Pulmonary artery endothelial cell (primary cell): ENCODE measurements around the gene CCDC73. TPM values are rescaled to one million over a fixed set of nuclear protein-coding genes. Genes with fewer than 3 reads are reported as not detected.
"Not testable (repeated sequence)": the region's sequence is repeated elsewhere in the genome, so short reads cannot be mapped to it uniquely, and the experiment has no call there.

Experiments
- DNase-seq: peaks from one replicate; pipeline ENCODE4 v3.0.0-alpha.2; 2011; ENCODE audit warnings: low read depth, low spot score
- total RNA-seq: library from RNA; depleted of rRNA; stranded (reverse); fragments of >200 nt; gene quantifications from 2 replicates; pipeline ENCODE4 v1.2.3, GENCODE V29; 2014

Gene CCDC73
- total RNA-seq, 1 donor from 2014 or later, result not detected

DNA sequence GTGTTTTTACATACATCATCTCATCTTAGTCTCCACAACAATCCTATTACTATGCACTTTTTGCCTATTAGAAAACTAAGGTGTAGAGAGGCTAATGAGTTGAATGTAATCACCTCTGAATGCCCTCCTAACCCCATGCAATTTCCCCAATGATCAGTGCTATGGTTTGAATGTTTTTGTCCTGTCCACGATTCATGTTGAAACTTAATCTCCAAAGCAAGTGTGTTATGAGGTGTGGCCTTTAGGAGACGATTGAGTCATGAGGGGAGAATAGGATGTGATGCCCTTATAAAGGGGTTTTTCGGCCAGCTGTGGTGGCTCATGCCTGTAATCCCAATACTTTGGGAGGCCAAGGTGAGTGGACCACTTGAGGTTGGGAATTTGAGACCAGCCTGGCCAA lies 2.0 kb upstream of the CCDC73 start:
- DNase-seq, result no peak

DNA sequence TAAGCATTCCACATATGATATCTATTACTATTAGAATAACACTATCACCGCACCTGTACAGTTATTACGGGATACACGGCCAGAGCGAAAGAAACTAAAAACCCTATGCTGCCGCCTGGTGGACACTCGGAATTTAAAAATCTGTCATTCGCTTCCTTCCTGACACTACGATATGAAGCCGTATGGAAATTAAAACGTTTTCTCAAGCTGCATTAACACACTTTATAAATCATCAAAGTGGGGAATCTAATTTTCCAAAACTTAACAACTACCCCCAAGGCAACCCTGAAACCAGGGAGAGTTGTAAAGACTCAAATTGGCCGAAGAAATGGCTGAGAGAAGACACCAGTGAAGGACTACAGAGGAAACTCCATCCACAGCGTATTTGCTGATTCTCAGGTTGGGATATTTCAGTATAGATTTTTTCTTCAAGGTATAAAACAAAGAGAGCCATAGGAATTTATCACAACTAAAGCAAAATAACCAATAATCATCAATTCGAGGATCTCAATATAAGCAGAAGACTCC lies 1.4 kb downstream of the CCDC73 start:
- no peak for DNase-seq

DNA sequence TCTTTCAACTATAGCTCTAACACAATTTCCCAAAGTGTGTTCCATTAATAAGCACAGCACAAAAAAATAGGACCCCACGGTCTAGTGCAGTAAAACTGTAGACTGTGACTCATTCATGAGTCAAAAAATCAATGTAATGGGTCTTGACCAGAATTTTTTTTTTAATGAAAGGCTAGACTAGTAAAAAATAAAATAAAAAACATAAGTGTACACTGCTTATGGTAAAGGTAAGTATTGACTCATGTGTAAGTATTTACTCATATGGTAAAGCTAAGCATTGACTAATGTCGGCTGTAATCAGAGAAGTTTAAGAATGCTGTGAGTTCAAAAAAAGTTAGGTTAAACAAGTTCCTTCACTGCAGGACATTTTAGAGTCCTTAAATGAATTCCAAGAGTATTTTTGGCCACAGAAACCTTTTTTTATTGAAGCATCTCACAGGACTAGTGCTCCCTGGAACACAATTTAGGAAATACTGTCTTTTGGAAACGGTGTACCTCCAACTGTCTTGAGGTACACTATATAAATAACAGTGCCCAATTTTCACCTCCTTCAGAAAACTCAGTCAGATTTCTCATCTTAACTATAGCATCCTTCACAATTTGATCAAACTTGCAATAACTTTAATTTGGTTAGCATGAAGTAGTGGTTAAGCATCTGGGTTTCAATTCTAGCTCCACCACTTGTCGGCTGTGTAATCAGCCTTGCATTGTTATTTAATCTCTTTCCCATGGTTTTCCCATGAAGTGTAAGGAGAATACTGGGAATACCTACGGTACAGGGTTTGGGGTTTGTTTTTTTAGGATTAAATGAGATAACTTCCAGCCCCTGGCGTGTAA lies 2.1 kb downstream of the CCDC73 start:
- DNase-seq, result no peak

DNA sequence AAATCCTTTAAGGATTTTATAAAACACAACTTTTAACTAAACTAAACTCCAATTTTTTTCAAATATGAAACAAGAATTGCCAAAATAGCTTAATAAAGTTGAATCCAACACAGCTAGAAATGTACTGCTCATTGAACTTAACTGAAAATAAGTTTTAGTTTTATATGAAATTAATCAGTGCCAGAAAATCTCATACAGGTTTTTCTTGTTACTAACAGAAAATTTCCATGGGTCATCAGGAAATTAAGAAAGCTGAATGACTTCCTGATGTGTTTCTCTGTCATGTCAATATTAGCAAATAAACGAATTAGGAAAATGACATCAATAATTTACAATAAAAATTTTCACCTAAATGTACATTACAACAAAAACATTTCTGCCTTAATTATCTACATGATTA lies 3.5 kb downstream of the CCDC73 start:
- DNase-seq, result no peak

DNA sequence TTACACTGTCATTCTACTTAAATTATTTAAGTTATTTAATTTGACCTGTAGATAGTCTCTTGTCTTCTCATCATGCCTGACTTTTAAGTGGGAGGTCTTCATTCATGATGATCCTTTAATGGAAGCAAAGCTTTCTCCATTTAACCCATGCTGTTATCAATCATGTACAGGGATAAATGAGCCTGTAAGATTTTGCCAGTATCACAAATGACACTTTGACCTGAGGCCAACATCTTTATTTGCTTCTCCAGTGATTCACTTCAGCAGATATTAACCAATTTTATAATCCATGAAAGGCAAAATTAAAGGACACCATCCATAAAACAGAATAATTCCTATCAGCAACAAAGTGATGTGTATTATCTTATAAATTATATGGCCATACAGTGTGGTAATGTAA lies 7.7 kb downstream of the CCDC73 start:
- no peak for DNase-seq

DNA sequence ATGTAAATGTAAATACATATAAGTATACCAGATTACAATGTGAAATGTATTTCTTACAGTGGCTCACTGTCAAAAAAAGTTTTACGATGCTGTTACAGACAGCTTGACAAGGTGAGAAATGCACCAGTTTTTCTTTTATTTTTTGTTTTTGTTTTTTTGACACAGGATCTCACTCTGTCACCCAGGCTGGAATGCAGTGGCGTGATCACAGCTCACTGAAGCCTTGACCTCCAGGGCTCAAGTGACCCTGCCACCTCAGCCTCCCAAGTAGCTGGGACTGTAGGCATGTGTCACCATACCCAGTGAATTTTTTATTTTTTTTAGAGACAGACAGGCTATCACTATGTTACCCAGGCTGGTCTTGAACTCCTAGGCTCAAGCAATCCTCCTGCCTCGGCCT lies 9.2 kb downstream of the CCDC73 start:
- DNase-seq, result no peak

DNA sequence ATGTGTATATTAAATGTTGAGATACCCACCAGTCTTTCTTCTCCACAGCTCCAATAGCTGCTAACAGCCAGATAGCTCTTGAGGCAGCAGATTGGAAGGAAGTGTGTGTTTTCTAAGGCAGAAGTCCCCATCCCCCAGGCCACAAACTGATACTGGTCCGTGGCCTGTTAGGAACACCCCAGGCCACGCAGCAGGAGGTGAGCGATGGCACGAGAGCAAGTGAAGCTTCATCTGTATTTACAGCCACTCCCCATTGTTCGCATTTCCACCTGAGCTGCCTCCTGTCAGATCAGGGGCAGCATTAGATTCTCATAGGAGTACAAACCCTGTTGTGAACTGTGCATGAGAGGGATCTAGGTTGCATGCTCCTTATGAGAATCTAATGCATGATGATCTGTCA lies 12.7 kb downstream of the CCDC73 start:
- DNase-seq, result no peak

DNA sequence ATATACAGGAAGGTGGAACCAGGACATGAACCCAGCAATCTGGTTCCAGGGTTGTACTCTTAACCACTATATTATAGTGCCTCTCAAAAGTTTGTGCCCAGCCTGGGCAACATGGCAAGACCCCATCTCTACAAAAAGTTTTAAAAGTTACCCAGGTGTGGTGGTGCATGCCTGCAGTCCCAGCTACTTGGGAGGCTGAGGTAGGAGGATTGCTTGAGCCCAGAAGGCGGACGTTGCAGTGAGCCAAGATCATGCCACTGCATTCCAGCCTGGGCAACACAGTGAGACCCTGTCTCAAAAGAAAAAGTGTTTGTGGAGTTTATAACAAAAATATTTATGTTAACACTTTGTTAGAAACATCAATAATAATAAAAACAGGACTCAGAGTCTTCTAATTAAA lies 13.6 kb downstream of the CCDC73 start:
- not testable (repeated sequence) for DNase-seq

DNA sequence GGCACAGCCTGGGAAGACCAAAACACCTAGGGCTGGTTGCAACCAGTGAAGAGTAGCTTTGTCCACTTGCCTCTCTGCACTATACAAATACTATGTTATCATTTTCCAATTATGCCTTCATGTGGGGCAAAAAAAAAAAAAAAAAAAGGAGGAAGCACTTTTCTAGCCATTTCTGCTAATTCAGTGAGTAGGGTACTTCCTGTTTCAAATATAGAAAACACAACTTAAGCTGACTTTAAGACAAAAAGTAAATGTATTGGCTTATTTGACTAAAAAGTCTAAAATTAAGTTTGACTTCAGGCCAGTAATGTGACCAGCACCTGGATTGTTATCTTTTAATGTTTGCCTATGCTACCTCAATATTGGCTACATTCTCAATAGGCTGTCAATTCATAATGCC lies 15.3 kb downstream of the CCDC73 start:
- DNase-seq, result no peak

DNA sequence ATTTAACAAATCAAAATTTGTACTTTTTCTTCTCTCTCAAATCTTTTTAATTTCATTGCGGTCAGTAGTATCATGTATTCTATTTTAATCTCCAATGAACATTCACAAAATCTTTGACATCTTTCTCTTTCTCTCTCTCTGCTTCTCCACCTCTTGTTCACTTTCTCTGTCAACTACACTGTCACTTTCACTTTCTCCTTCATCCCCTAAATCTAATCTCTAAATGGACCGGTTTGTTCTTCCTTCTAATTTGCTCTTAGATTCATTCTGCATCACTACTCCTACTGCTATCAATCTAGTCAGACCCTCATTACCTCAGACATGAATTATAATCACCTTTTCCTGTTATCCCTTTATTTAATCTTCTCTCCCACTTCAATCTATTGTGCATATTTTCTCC lies 18.6 kb downstream of the CCDC73 start:
- no peak for DNase-seq

DNA sequence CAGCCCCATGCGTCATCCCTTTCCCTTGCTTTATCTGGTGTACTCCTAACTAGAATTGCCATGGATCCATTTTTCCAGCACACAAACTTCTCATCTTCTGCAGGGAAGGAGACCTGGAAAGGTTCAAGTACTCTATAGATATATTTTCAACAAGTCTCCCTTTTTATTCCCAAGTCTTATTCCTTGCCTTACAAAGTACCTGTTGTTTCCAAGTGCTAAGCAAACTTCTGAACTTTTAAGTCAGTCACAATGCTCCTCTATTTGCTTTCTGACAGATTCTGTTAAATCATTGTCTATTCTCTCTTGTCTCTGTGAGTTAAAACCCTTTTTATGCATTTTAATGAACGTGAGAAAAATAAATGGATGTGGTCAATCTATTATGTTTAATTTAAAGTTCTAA lies 20.4 kb downstream of the CCDC73 start:
- DNase-seq, result no peak

DNA sequence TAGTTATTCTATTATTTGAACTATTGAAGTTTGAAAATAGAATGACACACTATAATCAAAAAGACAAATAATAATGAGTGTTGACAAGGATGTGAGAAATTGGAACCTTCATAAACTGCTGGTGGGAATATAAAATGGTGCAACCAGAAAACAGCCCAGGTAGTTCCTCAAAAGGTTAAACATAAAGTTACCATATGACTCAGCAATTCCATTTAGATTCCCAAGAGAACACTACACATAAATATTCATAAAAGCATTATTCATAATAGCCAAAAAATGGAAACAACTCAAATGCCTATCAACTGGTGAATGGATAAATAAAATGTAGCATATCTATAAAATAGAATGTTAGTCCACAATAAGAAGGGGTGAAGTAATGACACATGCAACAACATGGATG lies 21.7 kb downstream of the CCDC73 start:
- no peak for DNase-seq

DNA sequence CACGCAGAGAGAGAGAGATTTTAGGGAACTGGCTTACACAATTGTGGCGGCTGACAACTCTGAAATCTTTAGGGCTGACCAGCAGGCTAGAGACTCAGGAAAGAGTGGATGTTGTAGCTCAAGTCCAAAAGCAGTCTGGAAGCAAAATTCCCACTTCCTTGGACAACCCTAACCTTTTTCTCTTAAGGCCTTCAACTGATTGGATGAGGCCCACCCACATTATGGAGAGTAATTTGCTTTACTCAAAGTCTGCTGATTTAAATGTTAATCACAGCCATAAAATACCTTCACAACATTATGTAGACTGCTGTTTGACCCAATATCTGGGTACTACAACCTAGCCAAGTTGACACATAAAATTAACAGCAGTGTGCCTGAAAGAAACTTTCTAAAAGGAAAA lies 32.7 kb downstream of the CCDC73 start:
- DNase-seq, result not testable (repeated sequence)

DNA sequence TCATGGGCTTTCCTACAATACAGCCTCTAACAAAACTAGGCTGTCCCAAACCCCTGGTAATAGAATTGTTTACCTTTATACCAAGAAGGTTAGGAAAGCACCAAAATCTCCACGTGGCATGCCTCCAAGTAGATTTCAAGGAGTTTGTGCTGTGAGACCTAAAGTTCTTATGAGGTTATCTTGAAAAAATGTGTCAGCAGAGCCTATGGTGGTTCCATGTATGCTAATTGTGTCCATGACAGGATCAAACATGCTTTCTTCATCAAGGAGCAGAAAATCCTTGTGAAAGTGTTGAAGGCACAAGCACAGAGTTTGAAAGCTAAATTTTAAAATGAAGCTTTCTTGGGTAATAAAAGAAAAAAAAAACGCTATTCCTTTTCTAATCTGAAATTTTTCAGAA lies 36.2 kb downstream of the CCDC73 start:
- no peak for DNase-seq

DNA sequence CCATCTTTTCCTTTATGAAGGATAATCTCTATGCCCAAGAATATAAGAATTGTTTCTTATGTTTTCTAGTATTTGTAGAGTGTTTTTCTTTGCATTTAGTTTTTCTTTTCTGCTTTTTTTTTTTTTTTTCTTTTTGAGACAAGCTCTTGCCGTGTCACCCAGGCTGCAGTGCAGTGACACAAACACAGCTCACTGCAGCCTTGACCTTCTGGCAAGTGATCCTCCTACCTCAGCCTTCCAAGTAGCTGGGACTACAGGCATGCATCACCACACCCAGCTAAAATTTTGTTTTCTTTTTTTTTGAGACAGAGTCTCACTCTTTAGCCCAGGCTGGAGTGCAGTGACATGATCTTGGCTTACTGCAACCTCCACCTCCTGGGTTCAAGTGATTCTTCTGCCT lies 41.3 kb downstream of the CCDC73 start:
- DNase-seq, result not testable (repeated sequence)

DNA sequence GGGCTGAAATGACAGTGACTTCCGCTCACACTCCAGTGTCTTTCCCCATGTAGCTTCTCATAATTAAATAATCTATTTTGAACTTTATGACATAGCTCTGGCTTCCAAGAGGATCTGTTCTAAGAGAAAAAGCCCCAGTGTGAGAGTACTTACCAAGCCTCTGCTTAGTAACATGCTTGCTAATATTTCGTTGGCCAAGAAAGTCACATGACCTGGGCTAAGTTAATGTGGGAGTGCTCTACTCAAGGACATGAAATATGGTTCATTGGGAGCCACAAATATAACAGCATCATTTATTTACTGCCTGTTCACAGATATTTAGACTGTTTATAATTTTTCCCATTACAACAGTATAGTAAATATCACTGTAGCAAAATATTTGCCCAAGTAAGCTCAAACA lies 42.5 kb downstream of the CCDC73 start:
- no peak for DNase-seq

DNA sequence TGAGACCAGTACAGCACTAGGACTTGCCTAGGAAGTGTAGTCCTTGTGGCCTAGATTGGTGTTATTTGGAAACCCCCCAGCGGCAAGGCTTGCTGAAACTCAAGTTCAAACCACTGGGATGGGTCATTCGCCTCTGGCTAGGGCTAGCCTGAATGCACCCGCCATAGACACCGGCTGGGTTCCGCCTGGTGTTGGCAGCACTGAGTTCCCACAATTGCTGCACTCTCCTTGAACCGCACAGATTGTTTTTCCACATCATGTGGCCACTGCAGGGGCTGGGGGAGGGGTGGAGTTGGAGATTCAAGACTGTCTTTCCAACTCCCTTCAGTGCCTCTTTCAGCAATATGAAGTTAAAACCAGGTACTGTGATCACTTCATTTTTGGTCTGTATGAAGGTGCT lies 43.1 kb downstream of the CCDC73 start:
- no peak for DNase-seq

DNA sequence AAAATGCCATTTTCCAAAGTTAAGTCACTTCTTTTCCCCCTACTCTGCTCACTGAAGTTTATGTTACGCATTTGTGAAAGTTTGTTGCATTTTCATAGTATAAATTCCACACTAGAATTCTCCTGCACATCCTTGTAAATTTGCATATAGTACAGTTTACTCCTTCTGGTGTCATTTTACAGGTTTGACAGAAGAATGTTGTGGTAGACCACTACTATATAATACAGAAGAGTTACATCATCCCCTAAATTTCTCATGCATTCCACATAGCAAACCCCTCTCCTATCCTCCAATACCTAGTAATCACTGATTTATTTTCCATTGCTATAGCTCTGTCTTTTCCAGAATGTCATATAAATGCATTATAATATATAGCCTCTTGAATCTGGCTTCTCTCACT lies 64.5 kb downstream of the CCDC73 start:
- no peak for DNase-seq

DNA sequence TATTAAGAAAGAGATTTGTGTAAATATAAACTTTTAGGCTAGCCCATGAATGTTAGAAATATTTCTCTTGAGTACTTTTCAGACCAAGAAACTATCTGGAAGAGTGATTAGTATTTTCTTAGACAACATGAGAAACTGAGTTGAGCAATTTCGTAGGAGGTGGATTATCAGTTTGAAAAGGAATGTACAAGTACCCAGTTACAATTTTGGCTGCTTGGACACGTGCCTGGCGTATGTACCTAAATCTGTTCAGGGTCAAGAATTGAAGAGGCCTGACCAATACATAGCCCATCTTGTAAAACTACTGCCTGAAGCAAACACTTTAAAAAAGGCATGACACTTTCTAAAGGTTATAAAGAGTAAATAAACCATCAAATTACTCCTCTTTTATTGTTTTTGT lies 71.1 kb downstream of the CCDC73 start:
- no peak for DNase-seq

DNA sequence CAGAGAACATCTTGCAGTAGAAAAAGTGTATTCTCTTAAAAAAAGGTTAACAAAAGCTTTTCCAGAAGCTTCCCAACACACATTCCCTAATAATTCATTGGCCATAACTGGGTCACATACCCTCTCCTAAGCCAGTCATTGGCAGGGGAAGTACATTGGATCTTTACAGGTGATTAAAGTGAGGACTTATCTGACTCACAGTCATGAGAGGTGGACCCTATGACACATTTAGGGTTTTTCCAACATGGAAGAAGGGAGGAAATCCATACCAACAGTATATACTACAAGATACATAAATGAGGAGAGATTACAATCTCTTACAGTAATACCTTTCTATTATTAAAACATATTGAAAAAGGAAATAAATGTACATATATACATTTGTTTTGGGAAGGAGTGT lies 72.2 kb downstream of the CCDC73 start:
- no peak for DNase-seq

DNA sequence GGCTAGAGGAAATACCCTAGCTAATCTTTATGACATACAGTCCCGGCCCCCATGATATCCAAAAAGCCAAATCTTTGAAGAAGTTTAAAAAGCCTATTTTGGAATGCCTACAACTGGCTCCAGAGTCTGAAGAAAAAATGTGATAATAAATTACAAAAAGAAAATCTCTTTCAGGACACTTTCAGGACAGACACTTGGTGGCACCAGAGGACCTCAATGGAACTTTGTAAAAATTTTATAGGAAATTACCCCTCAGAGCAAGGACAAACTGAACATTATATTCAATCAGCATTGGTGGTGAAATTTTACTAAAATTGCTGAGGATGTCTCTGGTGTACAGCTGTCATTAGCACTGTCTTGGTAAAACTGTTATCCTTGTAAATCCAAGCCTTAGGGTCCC lies 81.0 kb downstream of the CCDC73 start:
- no peak for DNase-seq

DNA sequence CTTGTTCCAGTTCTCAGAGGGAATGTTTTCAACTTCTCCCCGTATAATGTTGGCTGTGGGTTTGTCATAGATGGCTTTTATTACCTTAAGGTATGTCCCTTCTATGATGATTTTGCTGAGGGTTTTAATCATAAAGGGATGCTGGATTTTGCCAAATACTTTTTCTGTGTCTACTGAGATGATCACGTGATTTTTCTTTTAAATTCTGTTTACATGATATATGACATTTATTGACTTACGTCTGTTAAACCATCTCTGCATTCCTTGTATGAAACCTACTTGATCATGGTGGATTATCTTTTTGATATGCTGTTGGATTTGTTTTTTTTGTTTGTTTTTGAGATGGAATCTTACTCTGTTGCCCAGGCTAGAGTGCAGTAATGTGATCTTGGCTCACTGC lies 85.5 kb downstream of the CCDC73 start:
- not testable (repeated sequence) for DNase-seq

DNA sequence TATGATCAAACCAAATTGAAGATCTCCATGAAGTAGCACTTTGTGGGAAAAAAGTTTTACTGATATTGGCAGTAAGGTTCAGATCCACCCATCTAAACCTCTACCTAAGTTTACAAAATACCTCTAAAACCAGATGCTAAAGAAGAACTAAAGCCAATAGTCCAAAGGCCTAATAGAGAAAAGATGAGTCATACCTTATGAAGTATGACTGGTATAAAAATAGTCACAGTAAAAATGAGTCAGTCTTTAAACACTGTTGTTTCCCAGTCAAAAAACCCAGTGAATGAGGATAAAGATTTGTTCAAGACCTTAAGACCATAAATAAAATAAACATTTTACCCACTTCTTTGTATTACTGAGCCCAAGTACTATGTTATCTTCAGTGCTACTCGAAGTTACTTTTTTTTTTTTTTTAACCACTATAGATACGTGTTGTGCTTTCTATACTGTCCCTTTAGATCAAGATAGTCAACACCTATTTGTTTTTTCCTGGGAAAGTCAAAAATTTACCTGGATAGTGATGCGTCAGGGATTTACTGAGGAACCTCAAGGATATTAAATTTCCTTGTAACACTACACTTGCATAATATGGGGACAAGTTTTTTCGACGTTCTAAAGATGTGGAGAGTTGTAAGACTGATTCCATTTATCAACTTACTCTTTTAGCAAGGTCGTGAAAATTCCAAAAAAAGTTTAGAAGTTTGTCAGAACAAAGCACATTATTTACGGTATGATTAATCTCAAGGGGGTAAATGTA lies 87.3 kb downstream of the CCDC73 start:
- DNase-seq, result no peak
